Measurements from ENCODE around the gene FBXL14.

- TF ChIP-seq CTCF (IDR thresholded peaks at IDR 0.05) = no peak
- no peak for TF ChIP-seq POLR2A (IDR thresholded peaks at IDR 0.05)
These were observed 75.5 kb downstream of the FBXL14 start for GRCh38 chr12:1518591-1519516.
